GOT3 (cell line): ENCODE data around the gene ASTL.
"Not testable (repeated sequence)": the region's sequence is repeated elsewhere in the genome, so short reads cannot be mapped to it uniquely, and the experiment has no call there.

Source experiments
- DNase-seq: peaks from one replicate; lab custom pipeline; 2025; ENCODE audit warnings: mixed read lengths; lab: John Stamatoyannopoulos, UW

Gene ASTL

GRCh38 chr2:96138179-96139145, at the start of gene ASTL:
Gene ASTL (minus strand): TSS chr2:96138502. CDS start chr2:96138436, 66 bp downstream.
- no peak for DNase-seq

DNA sequence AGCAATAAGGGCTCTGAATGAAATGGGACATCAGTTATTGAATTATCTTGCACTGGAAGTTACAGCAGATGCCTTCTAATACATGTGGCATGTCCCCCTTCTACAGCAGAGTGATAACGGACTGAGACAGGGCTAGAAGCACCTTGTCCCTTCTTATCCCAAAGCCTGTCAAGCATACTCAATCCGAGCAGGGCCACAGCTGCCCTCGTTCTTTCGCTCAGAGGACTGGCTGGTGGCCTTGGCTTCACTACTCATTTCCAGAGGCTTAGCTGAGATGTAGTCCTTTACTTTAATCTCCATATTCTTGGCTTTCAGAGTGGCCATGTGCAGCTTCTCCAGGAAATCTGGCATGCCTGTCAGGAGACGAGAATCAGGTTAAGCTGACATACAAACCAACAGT, 48.3 kb upstream of the ASTL start:
- no peak for DNase-seq

GRCh38 chr2:96185516-96185915, 47.2 kb upstream of the ASTL start:
- DNase-seq, result no peak

DNA sequence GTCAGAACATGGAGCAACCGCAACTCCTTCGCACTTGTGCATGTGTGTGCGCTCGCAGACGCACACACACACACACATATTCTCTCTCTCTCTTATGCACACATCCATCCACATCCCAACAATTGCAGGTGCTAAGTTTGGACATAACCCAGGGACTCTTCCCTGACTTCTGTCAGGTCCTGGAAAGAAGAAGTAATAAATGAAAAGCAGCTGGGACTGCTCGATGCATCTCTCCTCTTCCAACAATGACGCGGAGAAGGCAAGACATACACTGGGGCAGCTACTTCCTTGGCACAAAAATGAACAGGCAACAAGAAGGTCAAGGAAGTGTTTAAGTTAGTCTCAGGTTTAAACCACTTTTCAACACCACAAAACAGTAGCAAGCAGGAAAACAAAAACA, 46.7 kb upstream of the ASTL start:
- no peak for DNase-seq

DNA sequence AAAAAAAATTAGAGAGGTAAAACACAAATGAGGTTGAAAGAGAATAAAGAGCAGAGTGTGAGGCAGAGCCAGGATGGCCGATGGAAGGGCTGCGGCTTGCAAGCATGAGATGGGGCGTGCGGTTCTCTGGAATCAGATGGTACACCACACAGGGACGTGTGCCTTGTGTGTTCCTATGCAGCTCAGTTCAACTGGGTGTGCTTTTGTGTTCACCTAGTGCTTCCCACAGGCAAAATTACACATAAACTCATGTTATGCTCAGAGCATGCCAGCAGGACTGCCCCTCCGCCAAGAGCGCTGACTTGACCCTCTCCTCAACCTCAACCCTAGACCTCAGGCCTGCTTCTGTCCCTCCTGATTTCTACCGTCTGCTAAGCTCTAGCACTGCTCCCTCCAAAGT, 45.9 kb upstream of the ASTL start:
- DNase-seq, result no peak

- DNase-seq, result no peak
These were observed 43.2 kb upstream of the ASTL start for GRCh38 chr2:96181529-96181928.

- no peak for DNase-seq
These were observed 42.2 kb upstream of the ASTL start for GRCh38 chr2:96180521-96180920.

DNA sequence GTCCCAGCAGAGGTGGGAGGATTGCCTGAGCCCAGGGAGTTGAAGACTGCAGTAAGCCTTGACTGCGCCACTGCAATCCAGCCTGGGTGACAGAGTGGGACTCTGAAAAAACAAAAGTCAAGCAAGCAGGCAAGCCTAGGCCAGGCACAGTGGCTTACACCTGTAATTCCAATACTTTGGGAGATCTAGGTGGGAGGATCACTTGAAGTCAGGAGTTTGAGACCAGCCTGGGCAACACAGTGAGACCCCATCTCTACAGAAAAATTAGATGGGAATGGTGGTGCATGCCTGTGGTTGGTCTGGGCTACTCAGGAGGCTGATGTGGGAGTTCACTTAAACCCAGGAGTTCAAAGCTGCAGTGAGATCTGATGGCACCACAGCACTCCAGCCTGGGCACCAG, 41.7 kb upstream of the ASTL start:
- DNase-seq, result no peak

- no peak for DNase-seq
These were observed 38.4 kb upstream of the ASTL start for GRCh38 chr2:96176661-96177060.

- no peak for DNase-seq
These were observed 37.6 kb upstream of the ASTL start for GRCh38 chr2:96175951-96176350.

DNA sequence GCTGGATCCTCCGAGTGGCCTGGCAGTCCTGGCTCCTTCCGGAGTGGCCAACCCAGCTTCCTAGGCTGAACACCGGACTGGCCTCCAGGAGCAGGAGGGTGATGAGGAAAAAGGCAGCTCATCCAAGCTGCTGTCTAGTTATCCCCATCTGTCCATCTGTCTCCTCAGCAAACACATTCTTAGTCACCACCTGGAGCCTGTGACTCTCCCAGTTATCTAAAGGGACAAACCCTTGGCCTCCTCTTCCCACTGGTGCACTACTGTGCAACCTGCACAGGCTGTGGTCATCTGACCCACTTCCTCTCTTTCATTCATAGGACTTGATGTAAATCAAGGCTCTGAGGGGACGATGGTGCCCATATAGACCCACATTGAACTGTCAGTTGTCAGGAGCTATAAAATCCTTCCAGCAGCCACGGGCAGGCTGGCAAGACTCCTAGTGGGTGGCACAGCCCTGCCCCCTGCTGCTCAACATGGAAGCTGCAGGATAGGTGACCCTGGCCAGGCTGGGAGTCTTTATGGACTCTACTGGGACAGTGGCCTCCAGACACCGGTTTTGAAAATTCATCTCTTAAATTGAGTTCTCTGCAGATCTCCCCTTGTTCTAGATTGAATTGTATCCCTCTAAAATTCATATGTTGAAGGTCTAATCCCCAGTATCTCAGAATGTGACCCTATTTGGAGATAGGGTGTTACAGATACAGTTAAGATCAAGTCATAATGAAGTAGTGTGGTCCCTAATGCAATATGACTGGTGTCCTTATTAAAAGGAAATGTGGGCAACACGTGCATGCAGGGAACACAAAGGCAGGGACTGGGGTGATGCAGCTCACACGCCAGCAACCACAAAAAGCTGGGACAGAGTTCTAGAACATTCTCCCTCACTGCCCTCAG, 36.2 kb upstream of the ASTL start:
- DNase-seq, result peak; percentile 38

DNA sequence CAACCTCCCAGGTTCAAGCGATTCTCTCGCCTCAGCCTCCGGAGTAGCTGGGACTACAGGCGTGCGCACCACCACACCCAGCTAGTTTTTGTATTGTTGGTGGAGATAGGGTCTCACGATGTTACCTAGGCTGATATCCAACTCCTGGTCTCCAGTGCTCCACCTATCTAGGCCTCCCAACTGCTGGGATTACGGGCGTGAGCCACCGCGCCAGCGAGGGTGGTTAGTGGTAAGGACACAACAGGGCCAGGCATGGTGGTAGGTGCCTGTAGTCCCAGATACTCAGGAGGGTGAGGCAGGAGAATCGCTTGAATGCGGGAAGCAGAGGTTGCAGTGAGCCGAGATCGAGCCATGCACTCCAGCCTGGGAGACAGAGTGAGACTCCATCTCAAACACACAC, 33.5 kb upstream of the ASTL start:
- no peak for DNase-seq

DNA sequence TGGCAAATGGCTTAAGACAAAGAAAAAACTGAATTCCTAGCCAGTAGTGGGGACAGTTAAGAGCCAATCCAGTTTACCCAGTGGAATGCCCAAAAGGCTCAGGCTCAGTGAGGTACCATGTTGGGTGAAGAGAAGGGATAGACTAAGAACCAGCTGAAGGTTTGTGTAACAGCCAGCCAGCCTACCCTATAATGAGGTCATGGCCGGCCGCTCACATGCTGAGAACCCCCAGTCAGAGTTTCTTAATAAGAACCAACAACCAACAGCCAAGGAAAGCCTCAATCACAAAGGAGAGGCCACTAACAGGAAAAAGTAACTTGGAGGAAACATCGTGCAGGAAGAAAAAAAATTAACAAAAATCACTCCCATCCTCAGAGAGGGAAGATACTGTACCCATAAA, 32.3 kb upstream of the ASTL start:
- no peak for DNase-seq

- no peak for DNase-seq
These were observed 31.7 kb upstream of the ASTL start for GRCh38 chr2:96169868-96170507.

DNA sequence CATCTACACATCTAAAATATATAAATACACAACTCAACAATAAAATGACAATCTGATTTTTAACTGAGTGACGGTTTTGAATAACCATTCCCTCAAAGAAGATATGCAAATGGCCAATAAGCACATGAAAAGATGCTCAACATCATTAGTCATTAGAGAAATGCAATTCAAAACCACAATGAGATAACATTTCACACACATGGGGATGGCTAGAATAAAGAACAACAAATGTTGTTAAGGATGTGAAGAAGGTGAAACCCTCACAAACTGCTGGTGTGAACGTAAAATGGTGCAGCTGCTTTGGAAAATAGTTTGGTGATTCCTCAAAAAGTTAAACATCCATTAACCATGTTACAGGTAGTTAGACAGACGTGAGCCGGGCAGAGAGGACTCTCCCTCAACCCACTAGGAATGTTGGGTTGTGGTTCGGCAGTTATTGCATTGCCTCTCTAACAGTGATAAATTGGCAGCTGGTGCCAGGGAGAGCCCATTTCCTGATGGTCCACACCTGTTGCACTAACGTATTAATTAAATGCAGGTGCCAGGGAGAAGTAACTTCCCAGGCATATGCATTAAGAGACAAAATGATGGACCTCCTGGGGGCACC, 29.2 kb upstream of the ASTL start:
- DNase-seq, result no peak

- no peak for DNase-seq
These were observed 26.3 kb upstream of the ASTL start for GRCh38 chr2:96164459-96165184.

GRCh38 chr2:96163768-96164429, 25.6 kb upstream of the ASTL start:
- DNase-seq, result no peak

DNA sequence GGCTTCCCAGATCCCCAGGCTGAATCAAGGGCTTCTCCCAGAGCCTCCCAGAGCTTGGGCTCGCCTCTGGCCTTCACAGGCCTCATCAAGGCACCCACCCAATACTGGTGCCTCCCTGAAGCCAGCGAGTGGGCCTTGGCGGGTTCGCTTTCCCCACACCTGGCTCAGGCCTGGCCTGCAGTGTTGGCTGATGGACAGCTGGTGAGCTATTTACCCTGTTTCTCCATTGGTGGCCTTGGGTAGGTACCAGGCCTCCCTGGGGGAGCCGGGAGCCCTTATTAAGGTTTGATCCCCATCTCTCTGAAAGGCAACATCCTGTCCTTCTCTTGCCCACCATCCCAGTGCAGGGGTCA, 25.1 kb upstream of the ASTL start:
- no peak for DNase-seq

DNA sequence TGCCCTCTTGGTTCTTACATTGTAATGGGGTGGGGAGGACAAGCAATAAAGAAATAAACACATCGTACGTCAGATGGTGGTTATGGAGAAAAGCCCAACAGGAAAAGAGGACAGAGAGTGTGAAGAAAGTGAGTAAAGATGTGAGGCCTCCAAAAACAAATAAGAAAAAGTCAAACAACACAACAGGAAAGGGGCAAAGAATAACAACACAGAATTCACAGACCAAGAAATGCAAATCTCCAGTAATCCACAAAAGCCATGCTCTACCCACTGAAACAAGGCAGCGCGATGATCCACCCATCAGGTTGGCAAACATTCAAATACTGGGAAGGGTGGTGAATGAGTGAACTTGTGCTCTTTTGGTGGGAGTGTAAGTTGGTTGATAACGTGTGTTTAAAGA, 23.6 kb upstream of the ASTL start:
- no peak for DNase-seq

- not testable (repeated sequence) for DNase-seq
These were observed 22.1 kb upstream of the ASTL start for GRCh38 chr2:96160366-96160765.
